ENCODE results near the gene ZER1. TPM values are rescaled to one million over a fixed set of nuclear protein-coding genes. Genes with fewer than 3 reads are reported as not detected.
"Not testable (repeated sequence)": the region's sequence is repeated elsewhere in the genome, so short reads cannot be mapped to it uniquely, and the experiment has no call there.

The ZER1 gene
- total RNA-seq, 1 donor from 2014 or later = 47.0 TPM

GRCh38 chr9:128788445-128788844, 16.7 kb upstream of the ZER1 start:
- no peak for DNase-seq (ENCODE audit: low read depth)

GRCh38 chr9:128787659-128788058, 15.9 kb upstream of the ZER1 start:
- DNase-seq (ENCODE audit: low read depth) = peak; percentile 21

- peak; percentile 89 for DNase-seq (ENCODE audit: low read depth)
These were observed 15.2 kb upstream of the ZER1 start, which contains the start of gene TBC1D13 for GRCh38 chr9:128786681-128787601. TSS of gene TBC1D13 (plus strand) at chr9:128787253. CDS start at chr9:128787354, 101 bp downstream.

GRCh38 chr9:128785427-128785826, 13.7 kb upstream of the ZER1 start:
- no peak for DNase-seq (ENCODE audit: low read depth)

- DNase-seq (ENCODE audit: low read depth) = no peak
These were observed 10.9 kb upstream of the ZER1 start for GRCh38 chr9:128782669-128783068.

GRCh38 chr9:128781187-128782070, 9.7 kb upstream of the ZER1 start:
- DNase-seq (ENCODE audit: low read depth) = no peak

GRCh38 chr9:128780093-128780492, 8.4 kb upstream of the ZER1 start:
- not testable (repeated sequence) for DNase-seq (ENCODE audit: low read depth)

- DNase-seq (ENCODE audit: low read depth) = no peak
These were observed 3.1 kb upstream of the ZER1 start for GRCh38 chr9:128774804-128775203.

GRCh38 chr9:128773049-128773448, 1.3 kb upstream of the ZER1 start:
- no peak for DNase-seq (ENCODE audit: low read depth)

GRCh38 chr9:128771094-128771721, 519 bp downstream of the ZER1 start:
- DNase-seq (ENCODE audit: low read depth) = no peak

GRCh38 chr9:128770286-128771030, 1.3 kb downstream of the ZER1 start:
- no peak for DNase-seq (ENCODE audit: low read depth)

GRCh38 chr9:128768606-128769005, 3.1 kb downstream of the ZER1 start:
- DNase-seq (ENCODE audit: low read depth) = no peak

GRCh38 chr9:128765499-128765898, 6.2 kb downstream of the ZER1 start:
- DNase-seq (ENCODE audit: low read depth) = no peak

- no peak for DNase-seq (ENCODE audit: low read depth)
These were observed 7.4 kb downstream of the ZER1 start for GRCh38 chr9:128764361-128764760.

- peak; percentile 59 for DNase-seq (ENCODE audit: low read depth)
These were observed 8.9 kb downstream of the ZER1 start for GRCh38 chr9:128762671-128763449.

- DNase-seq (ENCODE audit: low read depth) = no peak
These were observed 14.1 kb downstream of the ZER1 start for GRCh38 chr9:128757602-128758001.

GRCh38 chr9:128753627-128754026, 18.1 kb downstream of the ZER1 start:
- DNase-seq (ENCODE audit: low read depth) = no peak

GRCh38 chr9:128750926-128751595, 20.7 kb downstream of the ZER1 start:
- no peak for DNase-seq (ENCODE audit: low read depth)

- peak; percentile 77 for DNase-seq (ENCODE audit: low read depth)
These were observed 24.5 kb downstream of the ZER1 start for GRCh38 chr9:128747241-128747640.
